GM18951 (cell line): ENCODE results near the gene TBCA.

ENCODE experiments used
- POLR2A ChIP-seq: IDR thresholded peaks from 4 replicates; pipeline ENCODE4 v1.6.1; 2011; ENCODE audit warnings: mild to moderate bottlenecking; ENCODE audit not compliant: insufficient read length, insufficient read depth; ENCODE audit errors: extremely low read depth
- in situ Hi-C: fragments of 300-500 bp; cut with MboI; formaldehyde crosslinking; loops from one replicate; pipeline ENCODE4 v1.12.0; 2022; ENCODE audit warnings: low sequenced_read_pairs, mixed read lengths, inconsistent platforms; ENCODE audit not compliant: unreplicated experiment

The TBCA gene

DNA sequence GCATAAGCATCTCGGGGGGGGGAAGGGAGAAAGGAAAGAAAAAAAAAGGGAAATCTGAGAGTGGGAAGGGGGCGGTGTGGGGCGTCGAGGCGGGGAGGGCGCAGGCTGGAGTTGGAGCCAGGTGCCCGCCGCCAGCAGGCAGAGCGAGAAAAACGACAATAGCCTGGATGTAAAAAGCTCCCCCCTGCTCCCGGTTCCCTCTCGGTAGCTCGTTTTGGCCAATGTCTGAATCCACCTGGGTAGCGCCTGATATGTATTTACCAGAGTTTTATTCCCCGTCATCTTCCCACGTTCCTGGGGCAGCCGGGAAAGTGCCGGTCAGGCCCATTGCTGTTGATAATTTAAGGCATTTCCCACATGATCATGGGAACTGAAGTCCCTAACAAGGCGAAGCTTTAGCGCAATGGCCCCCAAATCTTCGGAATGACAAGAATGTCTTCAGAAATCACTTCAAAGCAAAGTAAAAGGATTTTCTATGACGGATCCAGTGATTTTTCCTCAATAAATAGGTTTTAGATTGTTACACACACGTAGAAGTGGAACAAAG is 134.7 kb downstream of the TBCA start:
- in situ Hi-C loops, result loop anchor here (10.0 kb wide), 2 partner anchors 343 to 523 kb away; no protein-coding TSS in a partner anchor
- no peak for TF ChIP-seq POLR2A
